ENCODE measurements around the gene MORC4.

The MORC4 gene

GRCh38 chrX:106891762-106892460 lies 108.1 kb downstream of the MORC4 start:
- no peaks in the 10 kb centered on the region for H3K36me3 Mint-ChIP-seq (ENCODE audit: low read depth)
- no peak overlapping the region for H3K27ac Mint-ChIP-seq
- no peaks in the 10 kb centered on the region for H3K4me1 Mint-ChIP-seq (ENCODE audit: low read depth)
- H3K4me3 Mint-ChIP-seq = no peak overlapping the region
- H3K27me3 Mint-ChIP-seq = peaks cover 7% of the 10 kb centered on the region
- no peaks in the 10 kb centered on the region for H3K9me3 Mint-ChIP-seq
- intact Hi-C loops (cut with micrococcal nuclease) = no loop called here
